Skeletal muscle tissue (tissue), 4 donors: Measurements from ENCODE around the gene SLC40A1. TPM values are rescaled to one million over a fixed set of nuclear protein-coding genes. Genes with fewer than 3 reads are reported as not detected.

Source experiments
- H3K27ac ChIP-seq: one replicate; pipeline ENCODE4 v1.7.0; 2013; ENCODE audit warnings: mild to moderate bottlenecking, low read depth, low read length, inconsistent platforms
- H3K27me3 ChIP-seq, 3 donors: one replicate each; pipeline ENCODE4 v1.7.0; 2013; ENCODE audit warnings: low read length in 3 of 3; ENCODE audit not compliant: control insufficient read depth in 3 of 3, insufficient read depth in 3 of 3
- H3K36me3 ChIP-seq, 3 donors: one replicate each; pipeline ENCODE4 v1.7.0; 2013; ENCODE audit warnings: low read length in 3 of 3; ENCODE audit not compliant: control insufficient read depth in 3 of 3, insufficient read depth in 3 of 3
- H3K4me1 ChIP-seq, 3 donors: one replicate each; pipeline ENCODE4 v1.7.0; 2013; ENCODE audit warnings: low read length in 3 of 3, mild to moderate bottlenecking in 3 of 3; ENCODE audit not compliant: control insufficient read depth in 3 of 3, insufficient read depth in 3 of 3
- H3K4me3 ChIP-seq, 3 donors: one replicate each; pipeline ENCODE4 v1.7.0; 2013; ENCODE audit warnings: low read length in 3 of 3
- H3K9ac ChIP-seq, 3 donors: one replicate each; pipeline ENCODE4 v1.7.0; 2013; ENCODE audit warnings: low read length in 3 of 3, mild to moderate bottlenecking in 3 of 3, moderate library complexity in 2 of 3, low read depth in 1 of 3
- H3K9me3 ChIP-seq, 3 donors: one replicate each; pipeline ENCODE4 v1.7.0; 2013; ENCODE audit warnings: low read length in 3 of 3; ENCODE audit not compliant: control insufficient read depth in 3 of 3
- total RNA-seq: library from RNA; depleted of rRNA; stranded (reverse); fragments of >200 nt; gene quantifications from one replicate; pipeline ENCODE4 v1.2.3, GENCODE V29; 2014
- donor health status: Osteomylitis.

The SLC40A1 gene
- total RNA-seq, 1 donor from 2014 or later, result 97.6 TPM

- no peak overlapping the region for H3K9ac ChIP-seq
- H3K9me3 ChIP-seq, result no peaks in the 10 kb centered on the region
- no peaks in the 10 kb centered on the region for H3K27me3 ChIP-seq
- peaks cover 10 to 20% (median 13%) of the 10 kb centered on the region in 3 donors for H3K4me1 ChIP-seq
- H3K4me3 ChIP-seq, result no peak overlapping the region
- H3K27ac ChIP-seq, result no peak overlapping the region
- H3K36me3 ChIP-seq, result no peaks in the 10 kb centered on the region
Observed at GRCh38 chr2:189517847-189518535, 62.6 kb downstream of the SLC40A1 start.

- Histone ChIP-seq H3K27me3 (no peaks in the 10 kb centered on the region), H3K9ac (no peak overlapping the region), H3K4me3 (no peak overlapping the region), H3K36me3 (no peaks in the 10 kb centered on the region), H3K4me1 (peaks cover under 1 to 8% (median under 1%) of the 10 kb centered on the region in 3 donors), H3K27ac (no peak overlapping the region), H3K9me3 (no peaks in the 10 kb centered on the region)
Observed at GRCh38 chr2:189516546-189516945, 64.0 kb downstream of the SLC40A1 start.

GRCh38 chr2:189515264-189515663, 65.3 kb downstream of the SLC40A1 start:
- Histone ChIP-seq H3K27ac (peak overlapping the region; percentile 32), H3K4me3 (no peak overlapping the region), H3K36me3 (no peaks in the 10 kb centered on the region), H3K4me1 (peaks cover 0 to 8% (median 0%) of the 10 kb centered on the region in 3 donors), H3K9ac (no peak overlapping the region), H3K27me3 (no peaks in the 10 kb centered on the region), H3K9me3 (no peaks in the 10 kb centered on the region)

GRCh38 chr2:189514104-189514503, 66.5 kb downstream of the SLC40A1 start:
- H3K4me1 ChIP-seq, result peaks cover 0 to 8% (median 0%) of the 10 kb centered on the region in 3 donors
- no peak overlapping the region for H3K9ac ChIP-seq
- no peaks in the 10 kb centered on the region for H3K27me3 ChIP-seq
- no peak overlapping the region for H3K27ac ChIP-seq
- H3K36me3 ChIP-seq, result no peaks in the 10 kb centered on the region
- no peaks in the 10 kb centered on the region for H3K9me3 ChIP-seq
- no peak overlapping the region for H3K4me3 ChIP-seq

- H3K27ac ChIP-seq, result no peak overlapping the region
Observed at GRCh38 chr2:189512879-189513278, 67.7 kb downstream of the SLC40A1 start.

GRCh38 chr2:189511960-189512319, 68.6 kb downstream of the SLC40A1 start:
- Histone ChIP-seq H3K36me3 (no peaks in the 10 kb centered on the region), H3K4me1 (peaks cover 0 to 8% (median 0%) of the 10 kb centered on the region in 3 donors), H3K9ac (no peak overlapping the region), H3K27ac (no peak overlapping the region), H3K27me3 (no peaks in the 10 kb centered on the region), H3K4me3 (no peak overlapping the region), H3K9me3 (no peaks in the 10 kb centered on the region)

More at GRCh38 chr2:189512879-189513278, 67.7 kb downstream of the SLC40A1 start:
- H3K4me3 ChIP-seq, result no peak overlapping the region
- H3K9ac ChIP-seq, result no peak overlapping the region
- no peaks in the 10 kb centered on the region for H3K9me3 ChIP-seq
- no peaks in the 10 kb centered on the region for H3K27me3 ChIP-seq
- H3K4me1 ChIP-seq, result peaks cover 0 to 8% (median 0%) of the 10 kb centered on the region in 3 donors
- H3K36me3 ChIP-seq, result no peaks in the 10 kb centered on the region

GRCh38 chr2:189511210-189511959, 69.2 kb downstream of the SLC40A1 start:
- Histone ChIP-seq H3K9me3 (no peaks in the 10 kb centered on the region), H3K4me1 (peaks cover 0 to 8% (median 0%) of the 10 kb centered on the region in 3 donors), H3K4me3 (no peak overlapping the region), H3K27me3 (no peaks in the 10 kb centered on the region), H3K9ac (no peak overlapping the region), H3K36me3 (no peaks in the 10 kb centered on the region), H3K27ac (no peak overlapping the region)

Other genes starting within 250 kb of the SLC40A1 start
- gene WDR75, start 139.3 kb downstream of the SLC40A1 start, total RNA-seq, result 40.7 TPM
- gene ASNSD1, start 80.7 kb upstream of the SLC40A1 start, total RNA-seq, result 36.5 TPM
- 31.8 TPM for gene ANKAR, start 93.9 kb upstream of the SLC40A1 start, total RNA-seq
- gene OSGEPL1, start 182.0 kb upstream of the SLC40A1 start, total RNA-seq, result 15.1 TPM
- gene ORMDL1, start 203.6 kb upstream of the SLC40A1 start, total RNA-seq, result 29.7 TPM
- 39.1 TPM for gene PMS1, start 203.7 kb upstream of the SLC40A1 start, total RNA-seq